OCI-M2 (cell line): ENCODE data around the gene ZNF423.

Experiments
- DNase-seq: peaks from one replicate; lab custom pipeline; 2025; ENCODE audit not compliant: unreplicated experiment; lab: John Stamatoyannopoulos, UW

Gene ZNF423

GRCh38 chr16:49467540-49468372 lies 388.2 kb downstream of the ZNF423 start:
- DNase-seq, result no peak

- DNase-seq, result no peak
Observed at GRCh38 chr16:49466881-49467280, 389.0 kb downstream of the ZNF423 start.

DNA sequence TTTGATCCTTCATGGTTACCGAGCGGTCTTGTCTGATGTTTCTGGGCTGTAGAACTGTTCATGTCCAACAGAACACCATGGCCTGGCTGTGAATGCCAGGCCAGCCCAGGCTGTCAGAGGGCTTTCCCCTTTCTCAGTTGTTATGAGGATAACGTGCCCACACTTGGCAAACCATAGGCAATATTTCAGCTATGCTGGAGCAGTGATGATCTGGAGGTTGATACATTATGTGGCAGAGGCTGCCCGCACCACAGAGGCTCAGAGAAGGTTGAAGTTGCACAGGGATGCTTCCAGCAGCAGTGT lies 389.4 kb downstream of the ZNF423 start:
- DNase-seq, result no peak

DNA sequence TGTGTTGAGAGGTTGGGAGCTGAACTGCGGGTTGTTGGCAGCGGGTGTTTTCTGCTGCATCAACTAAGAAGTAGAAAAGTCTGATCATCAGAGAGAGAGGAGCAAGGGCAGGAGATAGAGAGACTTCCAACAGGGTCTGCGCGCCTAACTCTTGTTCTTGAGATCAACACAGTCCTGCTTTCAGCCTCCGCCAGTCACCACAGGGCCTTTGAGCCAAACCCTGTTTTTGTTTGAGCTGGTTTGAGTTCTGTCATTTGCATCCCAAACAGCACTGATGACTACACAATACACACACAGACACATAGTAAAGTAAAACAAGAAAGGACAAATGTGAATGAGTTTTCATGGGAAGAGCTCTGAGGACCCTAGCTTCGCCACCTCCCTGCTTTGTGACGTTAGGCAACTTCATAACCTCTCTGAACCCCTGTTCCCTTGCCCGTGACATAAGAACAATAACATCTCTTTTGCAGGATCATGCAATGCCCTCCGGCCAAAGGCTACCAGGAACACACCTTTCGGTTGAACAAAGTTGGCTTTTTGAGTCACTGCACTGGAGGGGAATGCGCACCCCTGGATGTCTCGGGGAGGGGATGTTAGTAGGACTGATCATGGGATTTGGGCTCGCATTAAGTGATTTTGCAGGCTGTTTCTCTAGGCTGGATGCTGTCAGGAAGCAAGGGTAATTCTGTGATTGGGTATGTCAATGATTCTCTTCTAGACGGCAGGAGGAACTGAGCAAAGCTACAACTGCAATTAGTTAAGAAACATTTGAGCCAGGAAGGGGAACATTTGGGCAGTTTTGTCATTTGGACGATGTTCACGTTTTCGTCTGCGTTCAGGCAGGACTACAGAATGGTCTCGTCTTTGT lies 390.0 kb downstream of the ZNF423 start:
- DNase-seq, result no peak

- no peak for DNase-seq
Observed at GRCh38 chr16:49464877-49465504, 390.9 kb downstream of the ZNF423 start.

DNA sequence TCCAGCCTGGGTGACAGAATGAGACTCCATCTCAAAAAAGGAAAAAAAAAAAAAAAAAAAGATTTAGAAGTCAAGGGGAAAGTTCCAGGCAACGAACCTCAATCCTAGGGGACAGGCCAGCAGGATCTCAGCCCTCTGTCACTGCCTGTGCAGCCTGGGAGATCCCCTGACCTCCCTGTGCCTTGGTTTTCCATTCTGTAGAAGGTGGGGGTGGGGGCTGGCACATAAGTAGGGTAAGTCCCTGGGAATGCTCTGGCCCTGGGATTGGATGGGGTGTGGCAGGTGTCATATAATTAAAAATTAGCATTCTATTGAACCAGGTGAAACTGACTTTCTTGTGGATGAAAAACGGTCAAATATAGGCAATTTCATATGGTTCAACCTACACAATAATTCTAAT lies 391.8 kb downstream of the ZNF423 start:
- no peak for DNase-seq

DNA sequence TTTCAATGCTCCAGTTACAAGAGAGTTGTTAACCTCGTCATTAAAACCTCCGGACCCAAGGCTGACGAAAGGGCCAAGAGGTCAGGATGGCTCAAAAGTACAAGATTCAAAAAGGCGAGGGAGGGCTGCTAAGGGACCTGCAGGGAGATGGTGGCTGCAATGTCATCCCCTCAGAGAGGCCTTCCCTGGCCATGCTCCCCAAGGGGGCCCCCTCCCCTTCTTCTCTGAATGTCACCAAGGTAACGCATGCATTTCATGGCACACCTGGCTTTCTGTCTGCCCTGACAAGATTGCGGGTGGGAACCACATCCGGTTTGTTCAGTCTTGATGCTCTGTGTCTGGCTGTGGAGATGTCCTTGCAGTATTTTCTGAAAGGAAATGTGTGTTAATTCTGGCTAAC lies 392.4 kb downstream of the ZNF423 start:
- no peak for DNase-seq

DNA sequence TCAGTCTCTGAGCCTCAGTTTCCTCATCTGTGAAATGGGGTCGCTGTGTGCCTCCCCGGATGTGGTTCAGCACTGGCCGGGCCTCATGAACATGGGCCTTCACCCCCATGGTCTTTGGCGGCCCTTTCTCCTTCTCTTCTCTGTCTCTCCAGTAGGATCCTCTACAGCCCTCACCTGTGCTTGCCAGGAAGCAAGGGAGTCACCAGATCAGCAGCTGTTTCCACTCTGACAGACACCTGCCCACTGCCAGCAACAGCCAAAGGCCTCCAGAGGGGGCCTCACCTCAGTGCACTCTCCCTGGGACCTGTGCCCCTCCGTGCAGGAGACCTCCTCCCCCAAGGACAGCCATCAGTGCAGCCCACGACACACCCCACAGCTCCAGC lies 392.9 kb downstream of the ZNF423 start:
- DNase-seq, result no peak

DNA sequence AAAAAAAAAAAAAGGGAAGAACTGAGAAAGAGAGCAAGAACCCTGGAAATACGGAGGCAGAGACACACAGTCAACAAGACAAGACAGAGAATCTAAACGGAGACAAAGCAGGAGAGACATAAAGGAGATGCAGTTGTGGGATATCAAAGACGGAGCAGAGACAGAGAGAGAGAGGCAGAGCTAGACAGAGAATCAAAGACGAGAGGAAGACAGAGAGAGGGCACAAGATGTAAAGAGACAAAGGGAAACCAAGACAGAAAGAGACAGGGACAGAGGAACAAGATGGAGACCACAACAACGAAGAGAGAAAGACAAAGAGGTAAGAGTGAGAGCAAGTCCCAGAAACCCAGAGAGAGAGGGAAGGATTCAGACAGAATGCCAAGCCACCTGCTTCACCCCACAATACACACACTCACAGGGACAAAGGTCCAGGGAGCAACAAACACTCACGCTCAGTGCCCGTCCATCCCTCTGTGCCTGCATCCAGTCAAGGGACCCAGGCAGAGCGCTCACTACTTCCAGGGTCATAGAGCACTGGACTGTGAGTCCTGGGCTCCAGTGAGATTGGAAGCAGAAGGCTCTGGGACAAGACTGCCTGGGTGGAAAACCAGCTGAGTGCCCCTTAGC lies 393.4 kb downstream of the ZNF423 start:
- DNase-seq, result no peak

DNA sequence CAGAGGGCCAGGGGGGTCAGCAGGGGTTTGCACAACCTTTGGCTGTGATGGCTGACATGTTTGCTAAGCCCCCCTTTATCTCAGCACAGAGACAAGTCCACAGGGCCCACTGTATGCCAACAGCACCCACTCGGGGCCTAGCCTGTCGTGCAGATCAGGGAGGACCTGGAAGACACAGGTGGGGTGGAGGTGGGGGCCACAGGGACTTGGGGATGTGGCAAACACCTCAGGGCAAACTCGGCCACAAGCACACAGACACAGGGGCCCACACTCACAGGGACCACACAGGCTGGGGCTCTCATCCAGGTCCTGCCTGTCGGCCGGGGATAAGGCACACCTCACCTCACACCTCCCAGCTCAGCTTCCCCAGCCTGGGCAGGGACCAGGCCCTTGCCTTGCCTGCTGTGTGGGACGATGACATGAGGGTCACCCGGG lies 394.4 kb downstream of the ZNF423 start:
- DNase-seq, result no peak

DNA sequence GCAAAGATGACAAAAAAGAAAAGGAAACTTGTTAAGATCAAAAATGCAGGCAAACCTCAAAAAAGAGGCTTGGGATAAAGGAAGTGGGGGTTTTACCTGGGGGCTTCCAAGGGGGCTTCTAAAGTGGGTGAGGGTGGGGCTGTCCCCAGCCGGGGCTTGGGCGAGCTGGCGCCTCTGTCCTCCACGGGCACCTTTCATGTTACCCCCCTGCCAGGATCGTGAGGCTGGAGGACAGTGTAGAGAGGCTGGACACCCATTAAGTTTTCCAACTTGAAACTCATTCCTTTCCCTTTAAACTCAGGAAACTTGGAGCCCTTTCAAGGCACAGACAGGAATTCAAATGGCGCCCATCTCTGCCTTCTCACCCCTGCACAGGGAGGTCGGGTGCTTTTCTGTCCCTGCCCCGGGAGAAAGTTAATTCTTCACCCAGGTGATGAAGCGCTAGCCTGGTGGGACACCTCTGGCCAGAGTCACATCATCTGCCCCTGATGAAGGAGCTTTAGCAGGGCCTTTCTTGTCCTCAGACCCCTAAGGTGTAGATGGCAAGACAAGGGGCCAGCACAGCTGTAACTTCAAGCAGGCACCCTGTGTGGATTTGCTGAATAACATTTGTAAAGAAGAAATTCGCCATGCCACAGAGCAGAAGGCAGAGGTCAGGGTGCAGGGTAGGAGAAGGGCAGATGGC lies 395.0 kb downstream of the ZNF423 start:
- DNase-seq, result no peak

DNA sequence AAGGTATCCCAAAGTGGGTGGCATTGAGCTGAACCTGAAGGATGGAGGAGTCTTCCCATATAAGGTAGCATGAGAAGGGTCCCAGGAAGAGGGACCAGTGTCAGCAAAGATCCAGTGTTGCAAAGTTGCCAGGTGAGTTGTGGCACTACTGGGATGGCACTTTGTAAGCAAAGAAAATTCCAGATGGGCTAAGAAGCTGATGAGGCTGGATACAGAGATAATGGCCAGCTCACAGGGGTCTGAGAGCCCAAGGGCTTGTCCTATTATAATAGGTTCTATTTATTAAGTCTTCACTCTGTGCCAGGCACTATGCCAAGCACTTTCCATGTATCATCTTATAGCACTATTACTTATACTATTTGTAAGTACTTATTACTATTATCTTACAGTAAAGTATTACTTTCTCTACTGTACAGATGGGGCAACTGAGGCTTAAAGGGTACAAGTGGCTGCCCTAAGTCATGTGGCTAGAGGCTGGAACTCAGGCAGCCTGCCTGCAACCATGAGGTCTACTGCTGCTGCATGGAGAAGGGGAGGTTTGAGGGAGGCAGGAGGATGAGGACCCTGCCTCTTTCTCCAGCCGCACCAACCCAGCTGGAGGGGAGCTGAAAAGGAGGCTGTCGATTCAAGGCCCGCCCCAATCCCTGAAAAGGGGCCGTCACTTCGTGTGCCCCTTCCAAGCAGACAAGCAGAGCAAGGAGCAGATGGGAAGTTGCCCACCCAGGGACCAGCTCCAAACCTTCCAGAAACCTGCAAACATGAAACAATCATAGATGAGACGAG lies 395.8 kb downstream of the ZNF423 start:
- DNase-seq, result no peak

GRCh38 chr16:49458656-49459445 lies 397.1 kb downstream of the ZNF423 start:
- no peak for DNase-seq

DNA sequence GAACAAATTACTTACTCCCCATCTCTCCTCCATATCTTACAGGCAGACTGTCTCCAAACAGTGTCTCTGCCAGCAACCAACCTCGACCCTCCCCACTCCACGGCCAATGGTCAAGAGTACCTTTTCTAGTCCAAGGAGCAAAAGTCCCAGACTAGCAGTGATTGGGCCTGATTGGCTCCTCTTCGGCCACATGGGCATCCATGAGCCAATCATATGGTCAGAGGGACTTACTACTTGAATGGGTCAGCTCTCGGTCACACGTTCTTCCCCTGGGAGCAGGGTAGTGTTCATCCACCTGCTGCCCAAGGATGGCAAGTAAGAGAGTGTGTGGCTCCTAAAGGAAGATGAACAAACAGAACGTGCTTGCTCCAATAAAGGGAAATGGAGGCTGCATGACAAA lies 397.7 kb downstream of the ZNF423 start:
- DNase-seq, result no peak

- no peak for DNase-seq
Observed at GRCh38 chr16:49457196-49457595, 398.7 kb downstream of the ZNF423 start.

DNA sequence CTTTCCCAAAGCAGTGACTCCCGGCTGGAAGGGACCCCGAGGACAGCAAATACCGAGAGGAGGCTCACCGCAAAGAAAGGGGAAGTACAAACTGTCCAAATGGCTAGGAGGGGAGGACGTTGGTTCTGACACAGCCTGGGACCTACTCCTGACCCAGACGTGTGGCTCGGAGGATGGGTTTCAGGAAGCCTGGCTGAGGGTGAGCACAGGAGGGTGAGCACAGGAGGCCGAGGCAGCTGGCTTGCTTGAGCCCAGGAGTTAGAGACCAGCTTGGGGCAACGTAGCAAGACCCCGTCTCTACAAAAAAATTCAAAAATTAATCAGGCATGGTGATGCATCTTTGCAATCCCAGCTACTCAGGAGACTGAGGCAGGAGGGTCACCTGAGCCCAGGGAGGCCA lies 399.1 kb downstream of the ZNF423 start:
- no peak for DNase-seq

- DNase-seq, result no peak
Observed at GRCh38 chr16:49455991-49456745, 399.7 kb downstream of the ZNF423 start.

DNA sequence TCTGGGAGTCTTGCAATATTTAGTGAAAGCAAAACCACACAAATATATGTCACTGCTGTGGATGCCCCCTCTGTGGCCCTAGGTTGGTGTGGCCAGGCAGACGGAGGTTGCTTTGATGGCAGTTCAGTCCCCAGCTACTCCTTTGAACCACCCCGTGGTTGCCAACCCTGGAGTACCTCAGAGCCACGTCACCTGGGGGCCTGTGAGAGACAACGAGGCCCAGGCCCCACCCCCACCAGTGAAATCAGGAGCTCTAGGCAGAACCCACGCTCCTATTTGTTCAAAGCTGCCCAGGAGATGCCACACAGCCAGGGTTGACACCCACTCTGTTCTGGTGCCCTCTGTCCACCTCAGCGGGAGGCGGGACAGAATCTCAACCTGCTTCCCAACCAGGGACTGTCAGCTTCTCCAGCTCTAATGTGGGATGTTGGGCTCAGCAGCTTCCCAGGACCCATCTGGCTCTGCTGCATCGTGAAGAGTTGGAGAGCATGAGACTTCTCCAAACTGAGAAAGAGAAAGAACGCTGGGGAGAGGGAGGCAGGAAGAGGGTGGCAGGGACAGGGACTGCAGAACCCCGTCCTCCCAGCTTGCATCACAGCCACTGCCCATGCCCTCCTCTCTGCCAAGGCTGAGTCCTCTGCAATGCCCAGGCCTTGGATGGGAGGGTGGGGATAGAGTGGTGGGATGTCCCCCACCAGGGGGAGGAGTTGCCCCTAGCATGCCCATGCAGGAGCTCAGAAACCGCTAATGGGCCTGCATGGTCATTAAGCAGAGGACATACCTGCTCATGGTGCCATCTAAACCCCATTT lies 400.5 kb downstream of the ZNF423 start:
- no peak for DNase-seq
